Measurements from ENCODE around the gene VAV1. TPM values are rescaled to one million over a fixed set of nuclear protein-coding genes. Genes with fewer than 3 reads are reported as not detected.

The VAV1 gene
- total and polyA plus RNA-seq, 4 donors: 0.60 to 13.3 (median 4.1) TPM

GRCh38 chr19:6877766-6878165 is 105.3 kb downstream of the VAV1 start:
- Histone ChIP-seq H3K4me3 (ENCODE audit: low read depth in 1 of 3, low read length in 3 of 3) (no peak overlapping the region), H3K4me1 (ENCODE audit: control insufficient read depth in 4 of 4, insufficient read depth in 4 of 4, low read length in 3 of 4) (no peaks in the 10 kb centered on the region), H3K27ac (ENCODE audit: low read depth in 1 of 2, low read length in 2 of 2) (no peak overlapping the region), H3K36me3 (ENCODE audit: control insufficient read depth in 4 of 4, insufficient read depth in 3 of 4, low read depth in 1 of 4, low read length in 3 of 4) (no peaks in the 10 kb centered on the region), H3K9me3 (ENCODE audit: control insufficient read depth in 4 of 4, low read length in 3 of 4) (peaks cover 0 to 5% (median 2%) of the 10 kb centered on the region in 4 donors), H3K27me3 (ENCODE audit: control insufficient read depth in 4 of 4, insufficient read depth in 4 of 4, low read length in 3 of 4) (peaks cover 0 to 6% (median 0%) of the 10 kb centered on the region in 4 donors), H3K9ac (ENCODE audit: low read depth in 1 of 2, low read length in 2 of 2) (no peak overlapping the region)
- 80% methylated on average over 4 of the region's 4 CpGs for WGBS
- no peak for TF ChIP-seq HNF4A (conservative IDR thresholded peaks at IDR 0.05)
- DNase-seq (ENCODE audit: low spot score): no peak

GRCh38 chr19:6886277-6886897 is 113.9 kb downstream of the VAV1 start:
- TF ChIP-seq SP1 (IDR thresholded peaks at IDR 0.05) (no peak), GABPA (IDR thresholded peaks at IDR 0.05 in 1 of 2, conservative IDR thresholded peaks at IDR 0.05 in 1 of 2) (no peak), MAX (IDR thresholded peaks at IDR 0.05) (no peak), HNF4A (conservative IDR thresholded peaks at IDR 0.05) (no peak), CTCF (IDR thresholded peaks at IDR 0.05; ENCODE audit: low read depth, low read length, missing input control) (no peak), FOXA1 (IDR thresholded peaks at IDR 0.05) (no peak), TAF1 (conservative IDR thresholded peaks at IDR 0.05) (no peak), YY1 (IDR thresholded peaks at IDR 0.05) (no peak), NR2F2 (IDR thresholded peaks at IDR 0.05) (no peak), JUND (IDR thresholded peaks at IDR 0.05) (no peak), HNF4G (IDR thresholded peaks at IDR 0.05) (no peak), ATF3 (IDR thresholded peaks at IDR 0.05) (no peak), RXRA (IDR thresholded peaks at IDR 0.05) (no peak), FOXA2 (IDR thresholded peaks at IDR 0.05) (no peak), EGR1 (IDR thresholded peaks at IDR 0.05; ENCODE audit: low read depth in 2 of 2) (no peak), RAD21 (IDR thresholded peaks at IDR 0.05) (no peak), REST (IDR thresholded peaks at IDR 0.05) (no peak), ZBTB33 (IDR thresholded peaks at IDR 0.05) (no peak)
- Histone ChIP-seq H3K36me3 (ENCODE audit: control insufficient read depth in 4 of 4, insufficient read depth in 3 of 4, low read depth in 1 of 4, low read length in 3 of 4) (no peaks in the 10 kb centered on the region), H3K4me3 (ENCODE audit: low read depth in 1 of 3, low read length in 3 of 3) (no peak overlapping the region), H3K27me3 (ENCODE audit: control insufficient read depth in 4 of 4, insufficient read depth in 4 of 4, low read length in 3 of 4) (no peaks in the 10 kb centered on the region), H3K9me3 (ENCODE audit: control insufficient read depth in 4 of 4, low read length in 3 of 4) (peaks cover 0 to 4% (median 0%) of the 10 kb centered on the region in 4 donors), H3K9ac (ENCODE audit: low read depth in 1 of 2, low read length in 2 of 2) (no peak overlapping the region), H3K4me1 (ENCODE audit: control insufficient read depth in 4 of 4, insufficient read depth in 4 of 4, low read length in 3 of 4) (no peaks in the 10 kb centered on the region), H3K27ac (ENCODE audit: low read depth in 1 of 2, low read length in 2 of 2) (no peak overlapping the region)
- 75% methylated on average over 7 of the region's 7 CpGs for WGBS
- DNase-seq (ENCODE audit: low spot score): no peak
